ENCODE measurements around the gene BORA. TPM values are rescaled to one million over a fixed set of nuclear protein-coding genes. Genes with fewer than 3 reads are reported as not detected.

Gene BORA
- total RNA-seq, 4 donors from 2014 or later = 0.93 to 6.2 (median 1.3) TPM

GRCh38 chr13:72804301-72804700 is 76.6 kb downstream of the BORA start:
- no peak overlapping the region for H3K27ac ChIP-seq
- WGBS, 2 donors (ENCODE audit: low coverage in 1 of 2) = 100% methylated on average over 1 of the region's 1 CpG
- no peaks in the 10 kb centered on the region for H3K9me3 ChIP-seq
- no peaks in the 10 kb centered on the region for H3K27me3 ChIP-seq
- peaks cover 0 to 51% of the 10 kb centered on the region in 2 donors for H3K36me3 ChIP-seq
- TF ChIP-seq POLR2AphosphoS5 (IDR thresholded peaks at IDR 0.05) (no peak), POLR2A (IDR thresholded peaks at IDR 0.05) (no peak), CTCF (IDR thresholded peaks at IDR 0.05) (no peak), EP300 (IDR thresholded peaks at IDR 0.05) (no peak)
- no peak overlapping the region for H3K4me3 ChIP-seq
- ATAC-seq = no peak
- H3K4me1 ChIP-seq = no peaks in the 10 kb centered on the region

Small RNAs within 50 kb of the gene (small RNA-seq; reads per million reads assigned to genes)
- 0 reads per million in 4 donors for gene RNU6-80P

Other genes starting within 250 kb of the BORA start
- 10 to 100 TPM in 1 of 4 donors, 1 to 10 TPM in 3; 4.7 to 12.1 (median 7.8) TPM for gene MZT1, start 294 bp upstream of the BORA start, total RNA-seq
- 10 to 100 TPM; 16.4 to 32.8 (median 26.9) TPM for gene DIS3, start 54.0 kb downstream of the BORA start, total RNA-seq
- gene PIBF1, start 54.2 kb downstream of the BORA start, total RNA-seq = 10 to 100 TPM; 13.1 to 38.4 (median 22.3) TPM